Gastrocnemius medialis (tissue), 4 donors: ENCODE data around the gene ADARB2.

ENCODE experiments used
- CTCF ChIP-seq, 5 experiments: fragments of 450-650 bp in 3 of 5; fragments of 200-600 bp in 2 of 5; sonication (generic) in 2 of 5; IDR thresholded peaks in 4 of 5; conservative IDR thresholded peaks in 1 of 5; 1 replicate in 4 of 5; 2 replicates in 1 of 5; pipeline ENCODE4 v1.5.1; 2016 to 2019; ENCODE audit warnings: antibody characterized with exemption in 5 of 5, mild to moderate bottlenecking in 3 of 5, moderate library complexity in 3 of 5
- POLR2A ChIP-seq, 2 donors: fragments of 450-650 bp; IDR thresholded peaks; one replicate each; pipeline ENCODE4 v1.6.1; 2017; ENCODE audit warnings: antibody characterized with exemption in 2 of 2, mild to moderate bottlenecking in 2 of 2, moderate library complexity in 2 of 2

- TF ChIP-seq CTCF (IDR thresholded peaks at IDR 0.05 in 4 of 5, conservative IDR thresholded peaks at IDR 0.05 in 1 of 5) = no peak
- no peak for TF ChIP-seq POLR2A (IDR thresholded peaks at IDR 0.05)
Observed at GRCh38 chr10:1241322-1241890, 495.9 kb downstream of the ADARB2 start.
